CD4-positive, alpha-beta T cell treated with Interleukin-21 for 1 hour (primary cell): Measurements from ENCODE around the gene JPH2.

Experiments used
- DNase-seq: peaks from one replicate; pipeline ENCODE4 v3.0.0-alpha.2; 2020

Gene JPH2

GRCh38 chr20:44120676-44121425 is 66.1 kb downstream of the JPH2 start:
- no peak for DNase-seq

GRCh38 chr20:44118185-44119033 is 68.6 kb downstream of the JPH2 start:
- DNase-seq: no peak

DNA sequence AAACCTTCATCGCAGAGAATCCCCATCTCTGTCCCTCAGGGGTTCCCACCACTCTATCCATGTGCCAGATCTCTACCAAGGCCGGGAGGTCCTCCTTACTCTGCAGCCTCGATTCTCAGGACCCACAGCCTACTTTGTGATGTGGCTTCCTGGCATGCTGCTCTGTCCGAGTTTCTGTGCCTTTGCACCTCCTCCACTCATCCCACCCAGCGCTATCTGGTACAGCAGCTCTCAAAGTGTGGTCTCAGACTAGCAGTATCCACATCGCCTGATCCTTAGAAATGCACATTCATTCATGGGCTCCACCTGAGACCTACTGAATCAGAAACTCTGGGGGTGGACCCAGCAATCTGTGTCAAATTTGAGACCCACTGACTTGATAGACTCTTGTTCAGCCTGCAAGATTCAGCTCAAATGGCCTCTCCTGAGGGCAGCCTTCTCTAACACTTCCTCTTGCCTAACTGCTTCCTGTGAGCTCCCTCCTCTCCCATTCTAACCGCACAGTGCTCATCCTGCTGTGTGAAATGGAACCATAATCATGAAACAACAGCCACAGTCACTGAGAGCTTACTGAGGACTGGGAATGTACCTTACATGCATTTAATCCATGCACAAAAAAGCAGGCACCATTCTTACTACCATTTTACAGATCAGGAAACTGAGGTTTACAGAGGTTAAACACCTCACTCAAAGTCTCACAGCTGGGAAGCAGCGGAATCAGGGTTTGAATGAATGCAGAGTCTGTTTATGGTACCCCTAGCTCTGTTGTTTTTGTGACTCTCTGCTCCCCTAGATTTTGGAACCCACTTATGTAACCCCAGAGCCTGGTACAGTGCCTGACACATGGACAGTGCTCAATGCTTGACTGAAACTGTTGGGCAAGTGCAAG is 69.4 kb downstream of the JPH2 start:
- DNase-seq: no peak

DNA sequence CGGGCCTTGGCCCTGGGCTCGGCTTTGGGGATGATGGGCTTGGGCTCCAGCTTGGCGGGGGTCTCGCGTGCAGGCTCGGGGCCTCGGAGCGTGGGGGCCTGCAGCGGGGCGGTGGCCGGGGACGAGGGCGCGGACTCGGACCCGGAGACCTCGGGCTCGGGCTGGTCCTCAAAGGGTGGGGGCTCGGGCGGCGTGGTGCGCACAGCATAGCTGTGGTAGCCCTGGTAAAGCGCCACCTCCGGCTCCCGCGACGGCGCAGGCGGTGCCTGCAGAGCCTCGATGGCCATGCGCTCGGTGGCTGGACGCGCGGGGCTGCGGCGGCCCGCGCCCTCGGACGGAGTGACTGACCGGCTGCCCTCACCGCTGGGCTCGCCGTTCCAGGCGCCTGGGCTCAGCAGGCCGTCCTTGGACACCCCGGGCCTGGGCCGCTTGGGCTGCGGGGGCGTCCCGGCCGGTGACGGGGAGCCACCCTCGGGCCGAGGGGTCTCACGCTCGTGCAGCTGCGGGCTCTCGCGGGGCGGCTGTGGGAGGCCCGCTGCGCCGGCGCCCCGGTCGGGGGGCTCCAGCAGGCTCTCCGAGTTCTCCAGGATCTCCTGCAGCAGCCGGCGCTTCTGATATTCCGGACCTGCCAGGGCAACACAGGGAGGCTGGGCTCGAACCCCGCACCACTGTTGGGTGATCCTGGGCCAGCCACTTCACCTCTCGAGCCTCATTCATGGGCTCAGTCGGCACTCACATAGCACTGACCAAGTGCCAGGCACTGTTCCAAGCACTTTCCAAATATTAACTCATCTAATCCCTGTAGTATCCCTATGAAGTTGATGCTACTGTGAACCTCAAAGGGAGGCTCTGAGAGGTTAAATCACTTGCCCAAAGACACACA is 71.0 kb downstream of the JPH2 start:
- DNase-seq: no peak

- DNase-seq: no peak
Observed at GRCh38 chr20:44115181-44115580, 71.8 kb downstream of the JPH2 start.

- no peak for DNase-seq
Observed at GRCh38 chr20:44113618-44114376, 73.2 kb downstream of the JPH2 start.

DNA sequence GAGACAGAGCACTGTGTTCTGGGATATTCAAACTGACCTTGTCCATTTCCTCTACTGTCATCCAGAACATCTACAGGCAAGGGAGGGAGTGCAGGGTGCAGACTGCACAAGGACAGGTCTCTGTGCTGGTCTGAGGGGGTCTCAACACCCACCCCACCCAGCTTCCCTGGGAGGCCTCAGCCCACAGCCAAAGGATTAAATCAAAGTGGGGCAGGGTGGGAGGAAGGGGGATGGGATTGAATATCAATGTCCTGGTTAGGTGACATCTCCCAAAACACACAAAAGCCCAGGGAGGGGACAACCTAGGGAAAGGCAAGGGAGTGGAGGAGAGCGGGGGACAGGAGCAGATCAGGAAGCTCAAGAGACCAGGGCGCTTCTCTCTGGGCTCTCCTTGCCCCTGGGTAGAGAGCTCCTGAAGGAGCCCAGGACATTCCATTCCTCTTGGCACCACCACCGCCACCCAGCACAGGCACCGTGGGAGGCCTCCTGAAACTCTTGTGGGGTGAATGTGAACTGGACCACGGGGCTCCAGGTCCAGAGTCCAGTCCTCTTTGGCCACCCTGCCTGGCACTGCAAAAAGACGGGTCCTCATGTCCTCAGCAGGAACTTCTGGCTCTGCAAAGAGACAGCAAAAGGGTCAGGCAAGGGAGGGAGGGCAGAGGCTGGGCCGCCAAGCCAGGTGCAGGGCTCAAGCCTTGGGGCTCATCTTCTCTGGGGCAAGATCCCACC is 73.9 kb downstream of the JPH2 start:
- no peak for DNase-seq

- no peak for DNase-seq
Observed at GRCh38 chr20:44112456-44112855, 74.5 kb downstream of the JPH2 start.

DNA sequence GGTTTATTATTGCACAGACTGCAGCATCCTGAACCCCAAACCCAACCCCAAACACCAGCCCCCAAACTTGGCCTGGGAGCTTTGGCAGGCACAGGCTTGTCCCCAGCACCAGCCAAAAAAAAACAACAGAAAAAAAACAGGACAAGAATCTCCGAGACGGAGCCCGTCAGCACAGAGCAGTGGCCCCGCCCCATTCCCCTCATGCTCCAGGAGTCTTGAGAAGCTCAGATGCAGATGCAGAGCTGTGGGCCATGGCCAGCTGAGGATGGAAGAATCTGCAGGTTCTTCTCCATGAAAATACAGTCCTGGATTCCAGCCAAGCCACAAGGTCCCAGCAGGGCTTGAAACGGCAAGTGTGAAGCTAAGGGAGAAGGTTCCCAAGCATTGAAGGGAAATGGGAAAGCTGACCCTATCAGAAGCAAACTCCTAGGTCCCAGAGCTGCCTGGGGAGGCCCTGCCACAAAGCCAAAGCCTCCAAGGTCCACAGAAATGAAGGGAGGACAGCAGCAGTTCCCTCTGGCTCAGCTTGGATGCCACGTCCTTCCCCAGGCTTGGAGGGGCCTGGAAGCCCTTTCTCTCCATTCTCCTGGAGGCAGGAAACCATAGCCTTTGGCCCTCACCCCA is 75.2 kb downstream of the JPH2 start:
- DNase-seq: no peak

DNA sequence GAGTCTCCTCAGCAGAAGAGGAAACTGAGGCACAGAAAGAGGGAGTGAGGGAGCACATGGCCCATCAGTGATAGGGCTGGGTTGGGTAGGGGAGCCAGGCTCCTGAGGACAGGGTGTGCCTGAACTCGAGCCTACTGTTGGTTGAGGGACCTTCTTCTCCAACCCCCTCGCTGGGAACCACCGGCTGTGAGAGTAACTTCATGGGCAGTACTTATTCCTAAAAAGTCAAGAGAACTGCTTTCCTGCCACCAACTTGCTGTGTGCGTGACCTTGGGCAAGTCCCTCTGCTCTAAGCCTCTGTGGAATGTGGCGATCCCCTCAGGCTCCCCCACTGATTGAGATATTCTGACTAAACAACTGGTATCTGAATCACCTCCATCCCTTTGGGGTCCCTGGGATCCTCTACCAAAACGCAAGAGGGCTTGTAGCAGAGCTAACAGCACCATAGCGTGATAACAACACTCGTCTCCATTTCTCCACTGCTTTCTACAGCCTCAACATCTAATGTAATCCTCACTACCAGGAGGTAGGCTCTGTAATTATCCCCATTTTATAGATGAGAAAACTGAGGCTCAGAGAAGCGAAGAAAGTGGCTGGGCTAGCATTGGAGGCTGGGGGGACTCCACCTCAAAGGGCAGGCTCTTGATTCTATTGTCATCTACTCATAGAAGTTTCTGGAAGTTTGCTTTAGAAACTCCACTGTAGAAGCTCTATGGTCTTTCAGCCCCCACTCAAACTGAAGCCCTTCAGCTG is 76.0 kb downstream of the JPH2 start:
- DNase-seq: no peak

DNA sequence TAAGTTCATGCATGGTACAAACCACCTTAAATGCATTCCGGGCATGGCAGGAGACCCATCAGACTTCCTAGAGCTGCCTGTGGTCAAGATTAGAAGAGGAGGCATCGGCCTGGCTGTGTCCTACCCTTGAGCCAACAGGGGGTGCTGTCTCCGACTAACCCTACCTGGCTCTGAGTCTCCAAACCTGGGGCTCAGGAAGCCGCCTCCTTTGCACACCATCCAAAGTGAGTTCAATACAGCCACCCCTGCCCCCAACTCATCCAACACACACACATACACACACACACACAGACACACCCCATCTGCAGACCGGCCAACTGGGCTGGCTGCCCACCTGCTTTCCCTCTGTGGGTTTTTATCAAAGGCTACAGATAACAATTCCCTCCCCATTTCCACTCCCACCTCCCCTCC is 77.0 kb downstream of the JPH2 start:
- no peak for DNase-seq

DNA sequence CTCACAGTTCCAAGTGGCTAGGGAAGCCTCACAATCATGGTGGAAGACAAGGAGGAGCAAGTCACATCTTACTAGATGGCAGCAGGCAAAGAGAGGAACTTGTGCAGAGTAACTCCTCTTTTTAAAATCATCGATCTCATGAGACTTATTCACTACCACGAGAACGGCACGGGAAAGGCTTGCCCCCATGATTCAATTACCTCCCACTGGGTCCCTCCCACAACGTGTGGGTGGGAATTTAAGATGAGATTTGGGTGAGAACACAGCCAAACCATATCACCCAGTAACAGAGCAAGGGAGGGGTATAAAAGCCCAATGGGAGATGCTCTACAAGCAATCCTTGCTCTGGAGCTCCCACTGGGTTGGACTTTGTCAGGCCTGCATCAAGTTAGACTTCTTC is 80.4 kb downstream of the JPH2 start:
- no peak for DNase-seq

DNA sequence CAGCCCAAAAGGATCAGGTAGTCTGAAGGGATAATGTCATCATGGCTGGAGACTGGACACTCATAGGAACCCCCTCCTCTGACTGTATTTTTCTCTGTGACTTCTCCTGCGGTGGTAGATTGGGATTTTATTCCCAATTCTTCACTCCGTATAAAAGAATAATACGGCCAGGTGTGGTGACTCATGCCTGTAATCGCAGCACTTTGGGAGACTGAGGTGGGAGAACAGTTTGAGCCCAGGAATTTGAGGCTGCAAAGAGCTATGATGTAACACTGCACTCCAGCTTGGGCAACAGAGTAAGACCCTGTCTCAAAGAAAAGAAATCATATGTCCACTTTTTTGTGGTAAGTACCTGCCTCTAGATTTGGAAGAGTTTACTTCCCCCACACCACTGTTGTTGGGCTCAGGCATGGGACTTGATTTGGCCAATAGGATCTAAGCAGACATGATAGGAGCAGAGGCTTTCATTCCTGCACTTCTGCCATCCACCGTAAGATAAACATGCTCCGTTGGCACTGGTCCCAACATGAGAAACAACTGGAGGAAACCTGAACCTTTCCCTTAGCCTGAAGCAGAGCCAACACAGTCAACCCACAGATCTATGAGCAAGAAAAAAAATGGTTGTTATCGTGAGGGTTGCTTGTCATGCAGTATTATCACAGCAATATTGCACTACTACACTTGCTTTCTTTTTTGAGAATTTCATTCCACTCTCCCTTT is 82.0 kb downstream of the JPH2 start:
- DNase-seq: no peak

DNA sequence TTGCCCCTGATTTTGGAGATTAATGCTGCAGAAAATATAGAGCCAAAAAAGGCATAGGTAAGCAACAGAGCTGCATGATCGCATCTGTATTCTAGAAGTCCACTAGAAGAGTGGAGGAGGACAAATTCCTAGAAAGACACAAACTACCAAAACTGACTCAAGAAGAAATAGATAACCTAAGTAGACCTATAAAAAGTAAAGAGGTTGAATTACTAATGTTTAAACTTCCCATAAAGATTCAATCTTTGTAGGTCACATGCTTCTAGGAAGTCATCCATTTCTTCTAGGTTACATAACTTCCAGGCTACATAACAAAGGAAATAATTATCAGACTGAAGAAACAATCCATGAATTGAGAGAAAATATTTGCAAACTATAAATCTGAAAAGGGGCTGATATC is 84.4 kb downstream of the JPH2 start:
- no peak for DNase-seq

DNA sequence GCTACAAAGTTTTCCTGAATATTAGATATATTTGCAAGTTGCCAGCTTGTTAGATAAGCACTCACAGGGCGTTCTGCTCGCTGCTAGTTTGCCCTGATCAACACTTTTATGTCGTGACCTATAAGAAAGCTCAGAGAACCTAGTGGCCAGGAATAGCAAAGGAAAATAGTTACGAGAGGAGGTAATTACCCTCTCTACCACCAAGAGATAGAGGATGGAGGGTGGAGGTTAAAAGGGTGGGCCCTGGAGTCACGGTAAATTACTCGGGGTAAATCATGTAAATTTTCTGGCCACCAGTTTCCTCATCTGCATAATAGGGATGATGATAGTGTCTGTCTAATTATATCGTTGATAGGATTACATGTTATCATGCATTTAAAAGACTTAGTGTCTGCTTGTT is 87.2 kb downstream of the JPH2 start:
- no peak for DNase-seq

DNA sequence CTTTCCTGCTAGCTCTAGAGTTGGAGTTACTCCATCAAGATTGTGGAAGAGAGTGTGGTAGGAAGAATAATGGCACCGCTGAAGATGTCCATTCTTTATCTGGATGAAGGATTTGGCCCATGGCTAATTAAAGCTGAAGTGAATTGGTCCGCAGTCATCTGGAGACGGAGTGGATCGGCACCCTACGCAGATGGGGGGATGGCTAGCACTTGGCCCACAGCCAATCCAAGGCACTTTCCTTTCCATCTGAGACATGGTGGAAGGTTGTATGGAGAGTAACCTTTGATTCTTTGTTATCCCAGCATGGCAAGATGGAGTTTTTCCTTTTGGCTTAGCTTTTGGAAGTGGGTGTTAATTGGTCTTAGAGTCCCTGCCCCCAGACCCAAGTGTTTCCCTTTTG is 88.3 kb downstream of the JPH2 start:
- no peak for DNase-seq

DNA sequence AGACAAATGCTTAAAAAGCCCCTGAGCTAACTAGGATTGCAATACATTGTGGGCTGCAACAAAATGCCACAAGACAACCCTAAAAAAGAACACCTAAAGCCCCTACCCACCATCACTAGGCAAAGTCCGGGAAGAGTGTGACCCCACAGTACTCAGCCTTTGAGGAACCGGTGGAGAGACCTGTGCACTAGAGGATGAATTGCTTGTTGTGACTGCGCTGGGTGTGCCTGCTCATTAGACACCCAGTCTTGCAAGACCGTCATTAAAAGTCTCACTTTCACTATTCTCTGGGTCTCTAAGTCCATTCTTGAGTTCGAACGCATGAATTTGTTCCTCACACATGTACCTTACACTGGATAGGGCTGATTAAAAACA is 88.7 kb downstream of the JPH2 start:
- DNase-seq: no peak

GRCh38 chr20:44097521-44098255 is 89.3 kb downstream of the JPH2 start:
- no peak for DNase-seq
